Smooth muscle cell (in vitro differentiated cells): ENCODE results near the gene SDR42E1. TPM values are rescaled to one million over a fixed set of nuclear protein-coding genes. Genes with fewer than 3 reads are reported as not detected.

Source experiments
- DNase-seq: peaks from one replicate; lab custom pipeline; 2025; ENCODE audit not compliant: unreplicated experiment; lab: John Stamatoyannopoulos, UW
- H2AFZ ChIP-seq: fragments of 200-600 bp; sonication (generic); 2 replicates; pipeline ENCODE4 v1.6.0; 2016; ENCODE audit warnings: antibody characterized with exemption, low read depth, mild to moderate bottlenecking
- H3F3A ChIP-seq: fragments of 200-600 bp; sonication (generic); 2 replicates; pipeline ENCODE4 v1.6.0; 2017; ENCODE audit warnings: antibody characterized with exemption, low read depth
- H3K27ac ChIP-seq: fragments of 200-600 bp; sonication (generic); 2 replicates; pipeline ENCODE4 v1.5.1; 2016; ENCODE audit warnings: low read depth, mild to moderate bottlenecking
- H3K27me3 ChIP-seq: fragments of 200-600 bp; sonication (generic); 2 replicates; pipeline ENCODE4 v1.6.1; 2016; ENCODE audit warnings: low read depth, mild to moderate bottlenecking
- H3K36me3 ChIP-seq: fragments of 200-600 bp; sonication (generic); 2 replicates; pipeline ENCODE4 v1.5.1; 2016; ENCODE audit warnings: low read depth
- H3K4me1 ChIP-seq: fragments of 200-600 bp; sonication (generic); 2 replicates; pipeline ENCODE4 v1.5.1; 2016; ENCODE audit warnings: low read depth
- H3K4me2 ChIP-seq: fragments of 200-600 bp; sonication (generic); 2 replicates; pipeline ENCODE4 v1.6.0; 2016; ENCODE audit warnings: mild to moderate bottlenecking
- H3K4me3 ChIP-seq: fragments of 200-600 bp; sonication (generic); 2 replicates; pipeline ENCODE4 v1.5.1; 2016; ENCODE audit warnings: mild to moderate bottlenecking
- H3K79me2 ChIP-seq: fragments of 200-600 bp; sonication (generic); 2 replicates; pipeline ENCODE4 v1.6.0; 2016; ENCODE audit warnings: low read depth, mild to moderate bottlenecking
- H3K9ac ChIP-seq: fragments of 200-600 bp; sonication (generic); 2 replicates; pipeline ENCODE4 v1.6.0; 2016; ENCODE audit warnings: low read depth
- H3K9me3 ChIP-seq: fragments of 200-600 bp; sonication (generic); replicated peaks from 2 replicates; pipeline ENCODE4 v1.5.1; 2016; ENCODE audit warnings: low read depth
- H4K20me1 ChIP-seq: fragments of 200-600 bp; sonication (generic); 2 replicates; pipeline ENCODE4 v1.6.0; 2016; ENCODE audit warnings: low read depth
- CTCF ChIP-seq: fragments of 200-600 bp; sonication (generic); IDR thresholded peaks from 2 replicates; pipeline ENCODE4 v1.5.1; 2017; ENCODE audit warnings: borderline replicate concordance, mild to moderate bottlenecking, antibody characterized with exemption; ENCODE audit not compliant: insufficient read depth, poor library complexity, severe bottlenecking
- WGBS: methylation state at CpG from one replicate; pipeline ENCODE4 v1.1.7; 2016; ENCODE audit warnings: low lambda C conversion rate; 5-methylcytosine and 5-hydroxymethylcytosine counted together
- polyA plus RNA-seq: library from polyadenylated mRNA; unstranded; fragments of >200 nt; fragmentation: Nextera tagmentation; extraction: Ambion mirVana; gene quantifications from 2 replicates; pipeline ENCODE4 v1.2.1, GENCODE V29; 2016
- total RNA-seq: library from RNA; depleted of rRNA; stranded (reverse); fragments of >200 nt; gene quantifications from 2 replicates; pipeline ENCODE4 v1.2.3, GENCODE V29; 2014

The SDR42E1 gene
- total and polyA plus RNA-seq, 2 experiments from 2014 or later: not detected

GRCh38 chr16:82047374-82047773 is 36.1 kb upstream of the SDR42E1 start:
- H3K79me2 ChIP-seq: no peaks in the 10 kb centered on the region

GRCh38 chr16:82046941-82047340 is 35.7 kb upstream of the SDR42E1 start:
- no peak for TF ChIP-seq CTCF
- Histone ChIP-seq H3K36me3 (no peaks in the 10 kb centered on the region), H4K20me1 (no peaks in the 10 kb centered on the region), H3F3A (no peaks in the 10 kb centered on the region), H3K27me3 (peaks cover 5% of the 10 kb centered on the region), H3K27ac (no peak overlapping the region), H3K9me3 (no peaks in the 10 kb centered on the region), H3K4me3 (no peak overlapping the region), H3K9ac (no peak overlapping the region), H2AFZ (no peak overlapping the region), H3K4me1 (peaks cover 26% of the 10 kb centered on the region), H3K4me2 (no peak overlapping the region), H3K79me2 (no peaks in the 10 kb centered on the region)
- 95% methylated on average over 2 of the region's 2 CpGs for WGBS
- DNase-seq: no peak

More at GRCh38 chr16:82047374-82047773, 36.1 kb upstream of the SDR42E1 start:
- Histone ChIP-seq H3K36me3 (no peaks in the 10 kb centered on the region), H4K20me1 (no peaks in the 10 kb centered on the region), H3K27ac (no peak overlapping the region), H3K4me1 (peaks cover 26% of the 10 kb centered on the region), H3F3A (no peaks in the 10 kb centered on the region), H3K9me3 (no peaks in the 10 kb centered on the region), H3K27me3 (peaks cover 5% of the 10 kb centered on the region), H3K9ac (no peak overlapping the region), H3K4me2 (no peak overlapping the region), H2AFZ (no peak overlapping the region), H3K4me3 (no peak overlapping the region)
- 90% methylated on average over 2 of the region's 2 CpGs for WGBS
- no peak for DNase-seq
- no peak for TF ChIP-seq CTCF

GRCh38 chr16:82046541-82046940 is 35.3 kb upstream of the SDR42E1 start:
- WGBS: 90% methylated on average over 4 of the region's 4 CpGs
- Histone ChIP-seq H3F3A (no peaks in the 10 kb centered on the region), H3K4me1 (peaks cover 26% of the 10 kb centered on the region), H3K27me3 (peaks cover 5% of the 10 kb centered on the region), H4K20me1 (no peaks in the 10 kb centered on the region), H2AFZ (no peak overlapping the region), H3K4me2 (no peak overlapping the region), H3K4me3 (no peak overlapping the region), H3K9me3 (no peaks in the 10 kb centered on the region), H3K27ac (no peak overlapping the region), H3K9ac (no peak overlapping the region), H3K36me3 (no peaks in the 10 kb centered on the region), H3K79me2 (no peaks in the 10 kb centered on the region)
- no peak for DNase-seq
- TF ChIP-seq CTCF: no peak

- Histone ChIP-seq H3K36me3 (no peaks in the 10 kb centered on the region), H3K27me3 (peaks cover 4% of the 10 kb centered on the region), H3K79me2 (no peaks in the 10 kb centered on the region), H3K9me3 (no peaks in the 10 kb centered on the region), H3K4me3 (no peak overlapping the region), H4K20me1 (no peaks in the 10 kb centered on the region), H3K27ac (no peak overlapping the region), H3K4me1 (peaks cover 26% of the 10 kb centered on the region), H3F3A (no peaks in the 10 kb centered on the region), H3K4me2 (no peak overlapping the region), H3K9ac (no peak overlapping the region), H2AFZ (no peak overlapping the region)
- no peak for TF ChIP-seq CTCF
- WGBS: 94% methylated on average over 2 of the region's 2 CpGs
- no peak for DNase-seq
Observed at GRCh38 chr16:82045465-82045864, 34.2 kb upstream of the SDR42E1 start.
